ENCODE data around the gene ADAM22. TPM values are rescaled to one million over a fixed set of nuclear protein-coding genes. Genes with fewer than 3 reads are reported as not detected.

Gene ADAM22
- total and polyA plus RNA-seq, 2 of the 4 experiments (the other 2 are of a cell fraction): 0.03 to 0.18 TPM

DNA sequence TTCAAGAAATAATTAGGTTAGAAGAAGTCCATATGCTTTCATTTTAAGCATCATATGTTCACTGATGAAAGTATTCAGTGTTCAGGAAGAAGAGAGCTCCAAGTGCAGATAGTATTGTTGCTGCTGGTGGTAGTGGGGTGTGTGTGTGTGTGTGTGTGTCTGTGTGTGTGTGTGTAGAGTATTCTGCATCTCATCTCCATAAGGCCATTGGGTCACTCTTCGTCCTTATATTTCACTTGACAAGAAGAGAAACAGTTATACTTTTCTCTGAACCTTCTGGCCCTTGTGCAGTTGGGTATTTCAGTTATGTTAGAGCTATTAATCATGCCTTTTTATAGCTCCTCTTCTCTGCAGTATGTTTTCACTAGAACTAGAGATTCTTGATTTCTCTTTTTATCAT lies 26.2 kb downstream of the ADAM22 start:
- no peak for ATAC-seq (ENCODE audit: low read depth)
- Histone ChIP-seq H3K36me3 (ENCODE audit: control insufficient read depth, insufficient read depth, low read length) (no peaks in the 10 kb centered on the region), H3K18ac (ENCODE audit: low read depth, low read length) (no peak overlapping the region), H2BK5ac (ENCODE audit: low read depth, low read length, poor library complexity, severe bottlenecking) (no peak overlapping the region), H4K20me1 (ENCODE audit: insufficient read depth, low read length) (no peaks in the 10 kb centered on the region), H3K4me3 (ENCODE audit: insufficient read depth, low read depth, low read length) (no peak overlapping the region), H3K9ac (ENCODE audit: low read depth, low read length) (no peak overlapping the region), H3K27ac (ENCODE audit: insufficient read depth, low read length) (no peak overlapping the region), H3K79me1 (ENCODE audit: low read depth in 1 of 2, low read length in 2 of 2) (no peaks in the 10 kb centered on the region), H2AK9ac (replicated peaks; ENCODE audit: low read depth, low read length, poor library complexity) (no peak overlapping the region), H3K23ac (ENCODE audit: low read depth, low read length) (no peak overlapping the region), H3K4ac (ENCODE audit: low read depth, low read length) (no peak overlapping the region), H2BK120ac (ENCODE audit: low read depth, low read length) (no peak overlapping the region), H4K91ac (ENCODE audit: insufficient read depth, low read depth, low read length) (no peak overlapping the region), H3K4me2 (ENCODE audit: low read depth, low read length) (no peak overlapping the region), H2BK15ac (ENCODE audit: low read depth, low read length) (no peak overlapping the region), H4K8ac (ENCODE audit: low read depth in 2 of 2, low read length in 2 of 2) (no peak overlapping the region), H2AK5ac (ENCODE audit: low read depth, low read length) (no peak overlapping the region), H3K14ac (replicated peaks; ENCODE audit: low read depth, low read length) (no peak overlapping the region), H4K5ac (ENCODE audit: low read depth, low read length) (no peak overlapping the region), H3K56ac (ENCODE audit: extremely low read depth, insufficient read depth, low read length) (no peak overlapping the region), H3K4me1 (ENCODE audit: control insufficient read depth, insufficient read depth, low read length) (no peaks in the 10 kb centered on the region), H2BK20ac (ENCODE audit: low read depth, low read length) (no peak overlapping the region), H3K9me1 (ENCODE audit: insufficient read depth, low read length) (no peaks in the 10 kb centered on the region), H2AFZ (replicated peaks; ENCODE audit: low read length, poor library complexity) (no peak overlapping the region), H3K27me3 (ENCODE audit: control insufficient read depth, insufficient read depth, low read length) (no peaks in the 10 kb centered on the region), H3K9me3 (ENCODE audit: control insufficient read depth, insufficient read depth, low read length) (no peaks in the 10 kb centered on the region)
- in situ Hi-C loops (cut with MboI; ENCODE audit: low sequenced_read_pairs) (no loop called here), dilution Hi-C loops (cut with HindIII; ENCODE audit: low sequenced_read_pairs, unreplicated experiment) (no loop called here), intact Hi-C loops (cut with micrococcal nuclease) (no loop called here)
- POLR2A ChIA-PET (ENCODE audit: unreplicated experiment): no interaction called here
- TF ChIP-seq RCOR1 (IDR thresholded peaks at IDR 0.05; ENCODE audit: insufficient replicate concordance, low read length): no peak
- no peak for TF ChIP-seq POLR2A (IDR thresholded peaks at IDR 0.05; ENCODE audit: low read depth, low read length)
- TF ChIP-seq, protein P1, sequence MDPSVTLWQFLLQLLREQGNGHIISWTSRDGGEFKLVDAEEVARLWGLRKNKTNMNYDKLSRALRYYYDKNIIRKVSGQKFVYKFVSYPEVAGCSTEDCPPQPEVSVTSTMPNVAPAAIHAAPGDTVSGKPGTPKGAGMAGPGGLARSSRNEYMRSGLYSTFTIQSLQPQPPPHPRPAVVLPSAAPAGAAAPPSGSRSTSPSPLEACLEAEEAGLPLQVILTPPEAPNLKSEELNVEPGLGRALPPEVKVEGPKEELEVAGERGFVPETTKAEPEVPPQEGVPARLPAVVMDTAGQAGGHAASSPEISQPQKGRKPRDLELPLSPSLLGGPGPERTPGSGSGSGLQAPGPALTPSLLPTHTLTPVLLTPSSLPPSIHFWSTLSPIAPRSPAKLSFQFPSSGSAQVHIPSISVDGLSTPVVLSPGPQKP (IDR thresholded peaks at IDR 0.05; ENCODE audit: borderline replicate concordance, low read depth, low read length): no peak
- no peak for TF ChIP-seq CEBPB (IDR thresholded peaks at IDR 0.05; ENCODE audit: low read depth, low read length)
- TF ChIP-seq, protein P2, sequence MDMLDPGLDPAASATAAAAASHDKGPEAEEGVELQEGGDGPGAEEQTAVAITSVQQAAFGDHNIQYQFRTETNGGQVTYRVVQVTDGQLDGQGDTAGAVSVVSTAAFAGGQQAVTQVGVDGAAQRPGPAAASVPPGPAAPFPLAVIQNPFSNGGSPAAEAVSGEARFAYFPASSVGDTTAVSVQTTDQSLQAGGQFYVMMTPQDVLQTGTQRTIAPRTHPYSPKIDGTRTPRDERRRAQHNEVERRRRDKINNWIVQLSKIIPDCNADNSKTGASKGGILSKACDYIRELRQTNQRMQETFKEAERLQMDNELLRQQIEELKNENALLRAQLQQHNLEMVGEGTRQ (IDR thresholded peaks at IDR 0.05; ENCODE audit: low read depth, low read length): no peak
- no peak for TF ChIP-seq CHD1 (IDR thresholded peaks at IDR 0.05; ENCODE audit: low read depth, low read length)
- no peak for TF ChIP-seq SMC3 (IDR thresholded peaks at IDR 0.05; ENCODE audit: low read depth, low read length)
- TF ChIP-seq RAD21 (IDR thresholded peaks at IDR 0.05; ENCODE audit: low read length): no peak
- no peak for TF ChIP-seq NFE2L2 (IDR thresholded peaks at IDR 0.05; ENCODE audit: low read depth, low read length)
- no peak for TF ChIP-seq FOS (IDR thresholded peaks at IDR 0.05; ENCODE audit: low read depth, low read length)
- TF ChIP-seq MAZ (IDR thresholded peaks at IDR 0.05; ENCODE audit: borderline replicate concordance, low read depth, low read length): no peak
- no peak for TF ChIP-seq BHLHE40 (IDR thresholded peaks at IDR 0.05; ENCODE audit: low read depth, low read length)
- TF ChIP-seq, protein P3, sequence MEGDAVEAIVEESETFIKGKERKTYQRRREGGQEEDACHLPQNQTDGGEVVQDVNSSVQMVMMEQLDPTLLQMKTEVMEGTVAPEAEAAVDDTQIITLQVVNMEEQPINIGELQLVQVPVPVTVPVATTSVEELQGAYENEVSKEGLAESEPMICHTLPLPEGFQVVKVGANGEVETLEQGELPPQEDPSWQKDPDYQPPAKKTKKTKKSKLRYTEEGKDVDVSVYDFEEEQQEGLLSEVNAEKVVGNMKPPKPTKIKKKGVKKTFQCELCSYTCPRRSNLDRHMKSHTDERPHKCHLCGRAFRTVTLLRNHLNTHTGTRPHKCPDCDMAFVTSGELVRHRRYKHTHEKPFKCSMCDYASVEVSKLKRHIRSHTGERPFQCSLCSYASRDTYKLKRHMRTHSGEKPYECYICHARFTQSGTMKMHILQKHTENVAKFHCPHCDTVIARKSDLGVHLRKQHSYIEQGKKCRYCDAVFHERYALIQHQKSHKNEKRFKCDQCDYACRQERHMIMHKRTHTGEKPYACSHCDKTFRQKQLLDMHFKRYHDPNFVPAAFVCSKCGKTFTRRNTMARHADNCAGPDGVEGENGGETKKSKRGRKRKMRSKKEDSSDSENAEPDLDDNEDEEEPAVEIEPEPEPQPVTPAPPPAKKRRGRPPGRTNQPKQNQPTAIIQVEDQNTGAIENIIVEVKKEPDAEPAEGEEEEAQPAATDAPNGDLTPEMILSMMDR (conservative IDR thresholded peaks at IDR 0.05; ENCODE audit: low read depth, low read length): no peak
- no peak for TF ChIP-seq RFX5 (IDR thresholded peaks at IDR 0.05; ENCODE audit: low read depth, low read length)
- TF ChIP-seq MAFK (IDR thresholded peaks at IDR 0.05; ENCODE audit: low read depth, low read length): no peak
- no peak for TF ChIP-seq MXI1 (IDR thresholded peaks at IDR 0.05; ENCODE audit: borderline replicate concordance, low read depth, low read length)
- no peak for DNase-seq
- WGBS, 2 experiments (ENCODE audit: extremely low coverage in 2 of 2, insufficient read length in 1 of 2): no CpG with 5 or more reads among the region's 1 CpG
- CTCF ChIA-PET: no interaction called here
- no TSS peak for BruUV-seq (replicated peaks)

Measured in IMR-90 (cell line).